ENCODE results near the gene GOLGA6L24.
"Not testable (repeated sequence)": the region's sequence is repeated elsewhere in the genome, so short reads cannot be mapped to it uniquely, and the experiment has no call there.

The GOLGA6L24 gene, protein sequence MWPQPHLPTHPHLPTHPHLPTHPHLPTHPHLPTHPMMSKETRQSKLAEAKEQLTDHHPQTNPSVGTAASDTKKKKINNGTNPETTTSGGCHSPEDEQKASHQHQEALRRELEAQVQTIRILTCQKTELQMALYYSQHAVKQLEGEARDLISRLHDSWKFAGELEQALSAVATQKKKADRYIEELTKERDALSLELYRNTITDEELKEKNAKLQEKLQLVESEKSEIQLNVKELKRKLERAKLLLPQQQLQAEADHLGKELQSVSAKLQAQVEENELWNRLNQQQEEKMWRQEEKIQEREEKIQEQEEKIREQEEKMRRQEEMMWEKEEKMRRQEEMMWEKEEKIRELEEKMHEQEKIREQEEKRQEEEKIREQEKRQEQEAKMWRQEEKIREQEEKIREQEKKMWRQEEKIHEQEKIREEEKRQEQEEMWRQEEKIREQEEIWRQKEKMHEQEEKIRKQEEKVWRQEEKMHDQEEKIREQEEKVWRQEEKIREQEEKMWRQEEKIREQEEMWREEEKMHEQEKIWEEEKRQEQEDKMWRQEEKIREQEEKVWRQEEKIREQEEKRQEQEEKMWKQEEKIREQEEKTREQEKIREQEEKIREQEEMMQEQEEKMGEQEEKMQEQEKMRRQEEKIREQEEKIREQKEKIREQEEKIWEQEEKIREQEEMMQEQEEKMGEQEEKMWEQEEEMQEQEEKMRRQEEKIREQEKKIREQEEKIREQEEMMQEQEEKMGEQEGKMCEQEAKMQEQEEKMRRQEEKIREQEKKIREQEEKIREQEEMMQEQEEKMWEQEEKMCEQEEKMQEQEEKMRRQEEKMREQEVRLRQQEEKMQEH

DNA sequence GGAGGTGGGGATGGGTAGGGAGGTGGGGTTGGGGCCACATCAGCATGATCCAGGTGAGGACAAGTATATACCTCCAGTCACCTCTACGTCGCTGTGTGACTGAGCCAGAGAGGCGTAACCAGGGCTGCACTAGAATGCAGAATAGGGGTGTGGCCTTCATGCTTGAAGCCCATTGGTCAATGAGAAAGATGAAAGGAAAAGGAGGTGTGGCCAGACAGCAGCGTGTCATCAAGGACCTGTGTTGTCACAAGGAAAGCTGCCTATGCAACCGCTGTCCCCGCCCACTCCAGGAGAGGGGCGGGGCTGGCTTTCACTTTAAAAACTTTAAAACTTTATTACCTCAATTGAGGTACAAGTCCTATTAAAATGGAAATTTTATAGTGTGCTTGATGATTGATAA is at the start of gene GOLGA6L24:
TSS of gene GOLGA6L24 (minus strand) at position 101 of the 400 bp plus-strand sequence. CDS start at position 40, 61 bp downstream.
- not testable (repeated sequence) for DNase-seq

DNA sequence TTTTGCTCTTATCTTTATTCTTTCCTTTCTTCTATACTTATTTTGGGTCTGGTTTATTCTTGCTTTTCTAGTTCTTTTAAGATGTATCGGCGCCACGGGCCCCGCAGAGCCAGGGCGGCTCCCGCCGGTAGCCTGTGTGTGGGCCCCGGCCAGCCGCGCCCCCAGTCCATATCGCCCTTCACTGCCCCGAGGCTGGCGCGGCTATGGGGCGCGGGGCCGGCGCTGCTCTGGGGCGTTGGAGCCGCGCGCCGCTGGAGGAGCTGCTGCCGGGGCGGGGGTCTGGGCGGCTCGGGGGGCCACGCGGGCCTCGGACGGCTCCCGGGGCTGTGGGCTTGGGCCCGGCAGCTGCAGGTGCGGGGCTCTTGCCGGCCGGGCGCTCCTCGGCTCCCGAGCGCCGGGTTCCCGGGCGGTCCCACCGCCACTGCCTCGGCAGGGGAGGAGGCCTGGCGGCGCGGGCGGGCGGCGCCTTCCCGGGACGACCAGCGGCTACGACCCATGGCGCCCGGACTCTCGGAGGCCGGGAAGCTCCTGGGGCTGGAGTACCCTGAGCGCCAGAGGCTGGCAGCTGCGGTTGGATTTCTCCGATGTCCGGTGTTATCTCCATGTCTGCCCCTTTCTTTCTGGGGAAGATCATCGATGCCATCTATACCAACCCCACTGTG is 45.0 kb upstream of the GOLGA6L24 start:
- DNase-seq = not testable (repeated sequence)

DNA sequence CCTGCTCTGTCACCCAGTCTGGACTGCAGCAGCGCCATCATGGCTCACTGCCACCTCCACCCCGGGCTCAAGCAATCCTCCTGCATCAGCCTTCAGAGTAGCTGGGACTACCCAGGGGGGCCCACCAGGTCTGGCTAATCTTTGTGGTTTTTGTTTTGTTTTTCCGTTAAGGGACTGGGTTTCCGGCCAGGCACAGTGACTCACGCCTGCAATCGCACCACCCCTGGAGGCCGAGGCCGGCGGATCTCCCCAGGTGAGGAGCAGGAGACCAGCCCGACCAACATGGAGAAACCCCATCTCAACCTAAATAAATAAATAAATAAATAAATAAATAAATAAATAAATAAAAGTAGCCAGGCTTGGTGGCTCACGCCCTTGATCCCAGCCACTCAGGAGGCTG is 38.1 kb upstream of the GOLGA6L24 start:
- DNase-seq = not testable (repeated sequence)

DNA sequence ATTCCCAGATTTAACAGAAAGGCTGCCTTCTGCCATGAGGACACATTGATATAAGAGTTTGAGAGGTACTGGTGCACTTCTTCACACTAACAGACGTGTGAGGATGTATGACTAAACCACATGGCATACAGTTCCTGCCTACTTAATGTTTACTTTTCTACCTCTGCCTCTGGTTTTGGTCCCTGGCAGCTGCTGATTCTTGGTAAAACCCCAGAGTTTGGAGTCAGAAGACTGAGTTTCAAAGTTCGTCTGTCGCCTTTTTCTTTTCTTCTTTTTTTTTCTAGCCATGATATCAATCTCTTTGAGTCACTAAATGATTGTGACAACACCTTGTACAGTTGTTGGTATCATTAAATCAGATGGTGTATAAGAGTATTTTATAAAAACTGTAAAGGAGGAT is 22.2 kb upstream of the GOLGA6L24 start:
- DNase-seq = not testable (repeated sequence)

DNA sequence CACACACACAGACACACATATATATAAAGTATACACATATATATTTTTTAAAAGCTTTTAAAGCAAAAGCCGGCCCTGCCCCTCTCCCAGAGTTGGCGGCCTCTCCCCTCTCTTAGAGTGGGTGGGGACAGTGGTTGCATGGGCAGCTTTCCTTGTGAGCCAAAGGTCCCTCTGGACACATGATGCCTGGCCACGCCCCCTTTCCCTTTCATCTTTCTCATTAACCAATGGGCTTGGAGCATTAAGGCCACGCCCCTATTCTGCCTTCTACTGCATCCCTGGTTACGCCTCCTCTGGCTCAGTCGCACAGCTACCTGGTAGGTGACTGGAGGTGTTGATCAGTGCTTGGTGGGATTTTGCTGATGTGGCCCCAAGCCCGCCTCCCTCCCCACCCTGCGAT is 20.5 kb upstream of the GOLGA6L24 start, which contains the start of gene GOLGA8F:
TSS of gene GOLGA8F (plus strand) at position 301 of the 400 bp plus-strand sequence. CDS start at position 399, 98 bp downstream.
- not testable (repeated sequence) for DNase-seq

DNA sequence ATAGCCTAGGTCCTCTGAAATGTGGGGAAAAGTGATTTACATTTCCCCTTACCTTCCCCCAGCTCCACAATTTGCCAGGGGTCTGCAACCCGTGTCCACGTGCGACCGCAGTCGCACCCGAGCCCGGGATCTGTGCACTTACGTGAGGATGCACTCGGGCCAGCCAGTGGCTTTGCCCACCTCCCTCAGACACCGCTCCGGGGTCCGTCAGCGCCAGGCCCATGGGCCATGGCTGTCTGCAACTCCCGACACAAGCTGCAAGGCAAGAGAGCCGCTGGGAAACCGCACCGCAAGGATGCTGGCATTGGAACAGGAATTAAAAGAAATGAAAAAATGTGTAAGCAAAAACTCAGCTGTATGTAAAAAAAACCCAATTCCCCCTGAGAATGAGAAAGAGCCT is 7.6 kb upstream of the GOLGA6L24 start:
- not testable (repeated sequence) for DNase-seq

DNA sequence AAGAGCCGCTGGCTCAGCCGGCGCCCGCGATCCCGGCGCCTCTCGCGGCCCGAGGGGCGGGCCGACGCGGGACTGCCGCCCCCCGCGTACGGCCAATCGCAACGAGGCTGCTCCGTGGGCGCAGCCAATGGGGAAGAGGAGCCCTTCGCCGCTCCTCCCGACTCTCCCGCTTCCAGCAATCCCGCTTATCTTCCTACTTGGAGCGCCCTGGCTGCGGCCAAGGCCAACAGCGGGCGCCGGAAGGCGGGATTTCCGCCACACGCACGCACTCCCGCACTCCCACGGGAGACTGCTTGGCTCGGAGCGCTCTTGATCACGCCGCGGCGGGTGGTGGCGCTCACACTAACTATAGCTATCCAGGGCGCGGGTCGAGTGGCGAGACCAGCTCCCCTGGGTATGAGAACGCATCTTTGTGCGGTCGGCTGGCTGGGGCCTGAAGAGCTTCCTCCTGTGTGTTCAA is 35.7 kb downstream of the GOLGA6L24 start, which contains the start of gene HERC2:
TSS of gene HERC2 (minus strand) at position 51 of the 460 bp plus-strand sequence. CDS start 746 bp downstream, outside the sequence.
- DNase-seq = not testable (repeated sequence)

DNA sequence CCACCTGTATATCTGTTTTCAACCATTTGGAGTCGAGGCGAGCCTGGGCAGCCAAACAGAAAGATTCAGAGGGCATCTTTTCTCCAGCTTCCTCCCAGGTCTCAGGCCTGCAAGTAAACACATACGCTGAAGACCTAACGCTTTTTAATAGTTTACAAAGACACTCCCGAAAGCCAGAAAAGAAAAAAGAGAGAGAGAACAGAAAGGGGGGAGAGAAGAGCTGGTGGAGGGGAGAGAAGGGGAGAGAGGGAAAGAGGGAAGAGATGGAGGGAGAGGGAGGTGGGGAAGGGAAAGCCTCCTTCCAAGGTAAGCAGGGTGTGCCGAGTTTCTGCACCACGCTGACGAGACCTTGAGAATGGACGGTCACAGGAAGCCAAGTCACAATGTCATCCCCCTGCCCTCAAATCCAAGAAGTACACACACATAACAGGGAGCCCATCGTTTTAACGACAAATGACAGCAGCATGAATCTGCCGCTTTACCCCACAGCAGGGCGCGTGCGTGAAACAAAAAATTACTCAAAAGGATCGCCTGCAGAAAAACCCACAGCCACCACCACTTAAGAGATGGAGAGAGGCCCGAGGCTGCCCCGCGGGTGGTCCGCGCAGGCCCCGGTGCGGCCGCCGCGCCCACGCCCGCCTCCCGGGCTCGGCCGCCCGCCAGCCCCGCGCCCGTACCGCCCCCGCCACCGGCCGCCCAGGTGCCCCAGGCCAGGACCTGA is 36.4 kb downstream of the GOLGA6L24 start:
- DNase-seq = not testable (repeated sequence)

DNA sequence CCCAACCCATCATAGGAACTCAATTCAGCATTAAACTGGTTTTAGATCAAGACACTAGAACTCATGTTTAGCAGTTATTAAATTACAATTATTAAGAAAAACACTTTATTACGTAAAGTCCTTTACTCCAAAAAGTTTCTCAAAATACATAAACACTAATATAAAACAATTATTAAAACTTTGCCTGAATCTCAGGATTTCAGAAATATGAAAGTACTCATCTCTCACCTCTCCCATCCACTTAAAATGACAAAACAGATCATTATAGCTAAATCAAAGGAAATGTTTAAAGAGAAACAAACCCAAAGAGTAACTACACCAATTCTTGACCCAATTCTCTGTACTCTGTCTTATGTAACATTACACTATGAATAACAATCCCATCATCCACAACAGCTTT is 38.2 kb downstream of the GOLGA6L24 start:
- DNase-seq = not testable (repeated sequence)

DNA sequence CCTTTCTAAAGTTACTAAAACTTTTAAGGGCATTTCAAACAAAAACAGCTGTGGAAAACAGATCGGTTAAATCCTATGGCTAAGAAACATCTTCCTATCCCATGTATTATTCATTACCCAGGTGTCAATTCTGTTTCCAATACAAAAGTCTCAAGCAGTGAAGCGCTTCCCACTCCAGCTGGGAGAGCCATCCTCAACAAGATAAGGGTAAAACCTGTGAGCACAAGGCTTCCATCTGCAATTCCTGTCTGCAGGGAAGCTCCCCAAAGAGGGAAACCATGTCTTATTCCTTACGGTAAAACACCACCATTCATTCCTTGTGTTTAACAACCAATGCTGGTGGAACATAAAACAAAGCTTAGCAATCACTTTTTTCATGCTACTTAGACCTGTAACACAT is 39.1 kb downstream of the GOLGA6L24 start:
- DNase-seq = not testable (repeated sequence)

DNA sequence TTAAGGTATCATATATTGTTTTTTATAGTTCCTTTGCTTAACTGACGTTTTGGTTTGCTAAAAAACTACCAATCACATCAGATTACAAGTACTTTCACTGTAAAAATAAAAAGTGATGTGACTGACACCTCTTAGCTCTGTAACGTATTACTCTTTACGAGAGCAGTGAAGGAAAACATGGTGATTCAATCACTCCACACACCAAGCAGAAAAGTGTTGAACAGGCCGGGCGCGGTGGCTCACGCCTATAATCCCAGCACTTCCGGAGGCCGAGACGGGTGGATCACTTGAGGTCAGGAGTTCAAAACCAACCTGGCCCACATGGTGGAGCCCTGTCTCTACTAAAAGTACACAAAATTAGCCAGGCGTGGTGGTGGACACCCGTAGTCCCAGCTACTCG is 39.8 kb downstream of the GOLGA6L24 start:
- DNase-seq = not testable (repeated sequence)

DNA sequence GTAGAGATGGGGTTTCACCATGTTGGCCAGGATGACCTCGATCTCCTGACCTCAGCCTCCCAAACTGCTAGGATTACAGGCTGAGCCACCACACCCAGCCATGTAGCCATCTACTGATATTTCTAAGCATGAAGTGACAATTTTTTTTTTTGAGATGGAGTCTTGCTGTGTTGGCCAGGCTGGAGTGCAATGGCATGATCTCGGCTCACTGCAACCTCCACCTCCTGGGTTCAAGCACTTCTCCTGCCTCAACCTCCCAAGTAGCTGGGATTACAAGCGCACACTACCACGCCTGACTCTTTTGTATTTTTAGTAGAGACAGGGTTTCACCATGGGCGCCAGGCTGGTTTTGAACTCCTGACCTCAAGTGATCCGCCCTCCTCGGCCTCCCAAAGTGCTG is 40.9 kb downstream of the GOLGA6L24 start:
- DNase-seq = not testable (repeated sequence)

DNA sequence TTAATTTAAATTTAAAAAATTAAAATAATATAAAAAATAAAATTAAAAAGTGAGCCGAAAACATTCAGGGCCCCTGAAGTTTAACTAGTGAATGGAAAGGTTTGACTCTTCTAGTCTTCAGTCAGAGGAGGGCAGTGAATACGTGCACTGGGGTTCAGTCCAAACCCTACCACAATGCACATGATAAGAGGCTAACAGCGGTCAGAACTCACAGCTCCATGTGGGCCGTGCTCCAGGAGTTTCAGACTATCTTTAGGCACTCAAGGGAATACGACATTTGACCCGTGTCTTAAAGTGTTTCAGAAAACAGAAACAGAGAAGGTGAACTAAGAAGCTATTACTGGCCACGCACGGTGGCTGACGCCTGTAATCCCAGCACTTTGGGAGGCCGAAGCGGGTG is 47.4 kb downstream of the GOLGA6L24 start:
- not testable (repeated sequence) for DNase-seq

DNA sequence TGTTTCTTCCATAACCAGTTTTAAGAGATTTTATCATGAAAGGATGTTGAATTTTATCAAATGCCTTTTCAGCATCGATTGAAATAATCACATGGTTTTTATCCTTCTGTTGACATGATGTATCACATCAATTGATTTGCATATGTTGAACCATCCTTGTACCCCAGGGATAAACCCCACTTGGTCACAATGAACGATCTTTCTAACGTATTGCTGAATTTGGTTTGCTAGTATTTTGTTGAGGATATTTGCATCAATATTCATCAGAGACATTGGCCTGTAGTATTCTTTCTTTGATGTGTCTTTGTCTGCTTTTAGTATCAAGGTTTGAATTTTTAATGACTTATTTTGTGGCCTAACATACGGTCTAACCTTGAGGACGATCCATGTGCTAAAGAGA is 49.2 kb downstream of the GOLGA6L24 start:
- not testable (repeated sequence) for DNase-seq

Measured in NCI-H1105 (cell line).